Kidney tubule cell (primary cell): Measurements from ENCODE around the gene RNF34.

Source experiments
- DNase-seq: peaks from one replicate; pipeline ENCODE4 v3.0.0-alpha.2; 2018; ENCODE audit warnings: low spot score

Gene RNF34

DNA sequence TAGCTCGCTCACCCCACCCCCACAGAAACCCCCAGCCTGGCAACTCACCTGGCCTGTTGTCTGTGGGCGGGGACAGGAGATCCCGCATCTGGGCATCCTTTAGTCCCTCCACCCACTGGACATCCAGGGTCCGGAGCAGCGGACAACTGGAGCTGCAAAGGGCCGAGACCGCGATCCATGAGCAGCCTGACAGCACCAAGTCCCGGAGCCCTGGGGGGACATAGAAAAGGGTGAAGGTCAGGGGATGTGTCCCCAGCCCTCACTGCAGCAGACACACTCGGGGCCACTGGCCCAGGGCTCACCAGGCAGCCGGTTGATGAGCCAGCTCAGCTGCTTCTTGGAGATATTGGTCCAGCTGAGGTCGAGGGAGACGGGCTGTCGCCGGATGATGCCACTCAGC, 40.9 kb downstream of the RNF34 start:
- no peak for DNase-seq

DNA sequence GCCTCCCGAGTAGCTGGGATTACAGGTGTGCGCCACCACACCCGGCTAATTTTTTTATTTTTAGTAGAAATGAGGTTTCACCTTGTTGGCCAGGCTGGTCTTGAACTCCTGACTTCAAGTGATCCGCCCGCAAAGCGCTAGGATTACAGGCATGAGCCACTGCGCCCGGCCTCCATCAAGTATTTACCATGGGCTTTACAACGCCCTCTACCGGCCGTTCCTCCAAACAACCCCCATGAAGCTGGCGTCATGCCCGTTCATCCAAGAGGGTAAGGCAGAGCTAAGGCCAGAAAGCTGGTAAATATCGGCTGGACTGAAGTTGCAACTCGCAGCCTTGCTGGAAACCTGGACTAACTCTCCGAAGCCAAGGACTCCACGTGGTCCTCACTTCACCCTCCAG, 41.6 kb downstream of the RNF34 start:
- DNase-seq: no peak

DNA sequence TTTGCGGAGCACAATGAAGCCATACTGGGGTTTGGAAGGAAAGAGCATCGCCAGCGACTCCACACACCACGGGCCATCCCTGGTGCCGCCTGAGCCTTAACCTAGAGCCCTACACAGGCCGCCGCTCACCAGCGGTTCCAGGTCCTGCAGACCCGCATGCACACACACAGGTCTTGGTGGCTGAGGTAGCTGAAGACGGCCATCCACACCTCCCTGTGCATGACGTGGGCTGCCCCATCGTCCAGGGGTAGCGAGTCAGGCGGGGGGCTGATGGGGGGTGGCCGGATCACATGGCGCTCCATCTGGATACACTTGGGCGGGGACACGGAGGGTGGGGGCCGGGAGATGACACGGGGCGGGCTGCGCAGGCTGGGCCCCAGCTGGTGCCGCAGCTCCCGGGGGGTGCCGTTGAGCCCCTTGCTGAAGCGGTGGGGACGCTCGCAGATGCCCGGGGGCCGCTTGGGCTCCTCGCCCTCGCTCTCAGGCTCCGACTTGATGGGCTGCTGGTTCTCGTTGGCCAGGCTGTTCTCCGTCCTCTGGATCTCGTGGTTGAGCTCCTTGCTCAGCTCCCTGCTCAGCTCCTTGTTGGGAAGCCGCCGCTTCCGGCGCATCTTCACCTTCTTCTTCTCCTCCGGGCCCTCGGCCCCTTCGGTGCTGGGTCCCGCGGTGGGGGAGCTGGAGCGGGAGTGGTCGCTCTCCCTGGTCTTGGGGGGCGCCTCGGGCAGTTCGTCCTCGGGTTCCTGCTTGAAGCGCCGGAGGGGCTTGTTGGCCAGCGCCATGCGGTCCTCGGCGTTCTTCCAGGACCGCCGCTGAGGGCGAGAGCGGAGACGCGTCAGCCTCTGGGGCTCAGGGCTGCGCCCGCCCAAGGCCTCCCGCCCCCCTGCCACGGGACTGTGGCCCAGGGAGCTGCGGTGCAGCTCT, 42.4 kb downstream of the RNF34 start:
- DNase-seq: no peak

DNA sequence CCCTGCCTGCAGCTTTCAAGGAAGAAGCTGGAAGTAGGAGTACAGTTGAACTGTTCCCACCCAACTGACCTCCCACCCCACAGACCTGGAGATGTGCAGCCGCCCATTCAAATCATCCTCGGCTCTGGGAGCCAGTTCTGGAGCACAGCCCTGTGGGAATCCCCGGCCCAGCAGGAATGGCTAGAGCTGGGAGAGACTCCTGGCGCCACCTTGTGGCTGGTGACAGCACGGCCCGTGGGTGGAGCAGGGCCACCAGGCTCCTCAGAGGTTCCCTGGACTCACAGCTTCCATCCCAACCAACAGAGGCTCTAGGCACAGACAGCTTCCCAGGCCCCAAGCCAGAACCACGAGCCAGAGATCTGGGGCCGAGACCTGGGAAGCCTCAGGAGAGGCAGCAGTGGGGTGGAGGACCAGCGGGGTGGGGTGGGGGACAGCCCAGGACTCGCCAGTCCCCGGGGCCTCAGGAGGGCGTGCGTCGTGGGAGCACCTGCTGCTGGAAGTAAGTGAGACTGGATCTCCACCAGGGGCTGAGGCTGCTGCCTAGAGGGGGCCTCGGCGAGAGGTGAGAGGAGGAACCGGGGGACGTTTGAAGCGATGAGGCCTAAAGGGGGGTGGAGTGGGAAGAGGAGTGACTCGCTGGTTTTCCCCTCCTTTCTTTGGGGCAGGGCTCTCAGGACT, 43.4 kb downstream of the RNF34 start:
- peak; percentile 80 for DNase-seq

DNA sequence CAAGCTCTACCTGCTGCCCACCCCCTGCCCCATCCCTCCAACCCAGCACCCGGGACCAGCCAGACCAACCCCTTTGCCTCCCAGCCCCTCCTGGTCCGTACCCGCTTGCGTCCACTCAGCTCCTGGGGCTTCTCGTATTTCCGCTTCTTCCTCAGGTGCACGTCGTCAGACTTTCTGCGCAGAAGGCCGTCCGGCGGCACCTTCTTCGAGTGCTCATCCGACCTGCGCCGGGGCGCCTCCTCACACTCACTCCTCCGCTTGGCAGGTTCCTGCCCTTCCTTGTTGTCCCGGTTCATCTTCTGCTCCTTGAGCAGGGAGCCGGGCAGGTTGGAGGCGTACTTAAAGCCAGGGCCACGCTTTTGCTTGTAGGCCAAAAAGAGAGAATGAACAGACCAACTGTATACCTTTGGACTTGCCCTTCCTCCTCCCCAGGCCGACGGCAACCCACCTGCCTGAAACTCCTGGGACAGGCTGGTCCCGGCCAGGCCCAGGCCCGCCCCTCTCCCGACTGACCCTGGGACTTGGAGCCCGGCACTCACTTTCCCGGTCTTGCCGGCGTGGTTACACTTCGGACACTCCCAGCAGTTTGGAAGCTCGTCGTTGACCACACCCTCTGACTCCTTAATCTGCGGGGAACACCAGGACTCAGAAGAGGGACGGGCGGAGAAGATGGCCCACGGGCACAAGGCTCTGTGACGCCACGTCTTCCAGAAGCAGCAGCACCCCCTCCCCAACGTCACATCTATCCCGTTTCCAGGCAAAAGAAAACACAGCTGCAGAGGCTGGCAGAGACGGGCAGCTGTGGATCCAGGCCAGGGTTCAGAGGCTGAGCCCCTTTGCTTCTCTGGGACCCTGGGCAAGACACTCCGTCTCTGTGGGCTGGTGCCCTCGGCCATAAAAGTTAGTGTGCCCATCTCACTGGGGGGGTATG, 44.3 kb downstream of the RNF34 start:
- no peak for DNase-seq

DNA sequence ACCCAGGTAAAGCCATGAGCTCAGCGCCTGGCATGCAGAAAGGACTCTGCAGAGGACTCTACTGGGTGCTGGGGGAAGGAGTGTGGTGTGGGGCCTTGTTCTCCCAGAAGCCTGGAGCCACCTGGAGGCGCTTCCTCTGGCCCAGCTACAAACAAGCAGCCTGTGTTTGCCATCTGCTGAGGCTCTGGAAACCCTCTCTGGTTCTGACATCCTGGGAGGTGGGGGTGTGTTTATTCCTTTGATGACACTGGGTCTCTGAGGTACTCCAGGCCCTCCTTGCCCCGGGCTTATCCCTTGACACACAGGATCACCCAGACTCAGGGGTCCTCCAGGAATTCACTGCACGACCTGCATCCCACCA, 44.9 kb downstream of the RNF34 start:
- no peak for DNase-seq

DNA sequence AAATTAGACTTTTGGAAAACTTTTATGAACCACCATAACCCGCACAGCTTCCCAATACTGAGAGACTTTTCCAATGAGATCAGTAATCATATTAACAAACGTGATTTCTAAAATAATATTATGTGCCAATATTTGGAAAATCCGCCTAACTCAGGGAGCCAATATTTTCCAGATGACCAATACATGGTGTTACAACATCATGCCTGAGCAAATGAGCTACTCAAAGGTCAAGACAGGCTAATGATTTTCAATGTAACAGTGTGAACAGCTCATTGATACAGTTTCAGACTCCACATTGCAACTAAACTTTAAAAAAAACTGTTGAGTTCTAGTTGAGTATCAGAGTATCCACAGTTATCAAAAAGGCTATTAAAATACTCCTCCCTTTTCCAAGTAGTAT, 46.8 kb downstream of the RNF34 start:
- DNase-seq: no peak

DNA sequence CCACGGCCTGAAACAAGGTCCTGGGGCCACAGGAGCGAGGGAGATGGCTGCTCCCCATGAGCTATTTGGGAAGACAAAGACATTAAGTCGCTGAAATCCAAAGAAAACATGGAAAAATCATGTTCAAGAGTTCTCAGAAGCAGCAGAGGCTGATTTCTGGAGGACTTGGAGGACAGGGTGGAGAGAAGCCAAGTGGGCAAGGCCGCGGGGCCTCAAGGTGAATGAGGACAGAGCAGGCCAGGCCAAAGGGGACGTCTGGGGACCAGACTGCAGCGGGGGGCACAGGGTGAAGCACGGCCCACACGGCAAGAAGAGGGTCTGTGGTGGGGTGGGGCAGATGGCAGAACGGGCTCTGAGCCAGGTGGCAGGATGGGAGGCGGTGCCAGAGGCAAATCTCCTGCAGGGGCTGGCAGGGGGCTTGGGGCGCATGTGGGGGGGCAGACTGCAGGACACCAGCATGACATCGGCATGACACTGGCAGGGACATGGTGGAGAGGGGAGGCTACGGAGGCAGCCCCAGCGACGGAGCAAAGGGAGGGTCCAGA, 48.9 kb downstream of the RNF34 start:
- DNase-seq: no peak

DNA sequence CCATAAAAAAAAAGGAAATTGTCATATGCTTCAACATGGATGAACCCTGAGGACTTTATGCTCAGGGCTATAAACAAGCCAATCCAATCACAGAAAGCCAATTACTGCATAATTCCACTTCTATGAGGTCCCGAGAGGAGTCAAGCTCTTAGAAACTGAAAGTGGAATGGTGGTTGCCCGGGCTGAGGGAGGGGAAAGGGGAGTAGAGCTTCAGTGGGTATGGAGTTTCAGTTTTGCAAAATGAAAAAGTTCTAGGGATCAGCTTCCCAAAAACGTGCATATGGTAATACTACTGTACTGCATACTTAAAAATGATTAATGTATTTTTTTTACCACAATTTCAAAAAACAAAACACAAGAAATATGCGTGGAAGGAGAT, 52.0 kb downstream of the RNF34 start:
- no peak for DNase-seq

DNA sequence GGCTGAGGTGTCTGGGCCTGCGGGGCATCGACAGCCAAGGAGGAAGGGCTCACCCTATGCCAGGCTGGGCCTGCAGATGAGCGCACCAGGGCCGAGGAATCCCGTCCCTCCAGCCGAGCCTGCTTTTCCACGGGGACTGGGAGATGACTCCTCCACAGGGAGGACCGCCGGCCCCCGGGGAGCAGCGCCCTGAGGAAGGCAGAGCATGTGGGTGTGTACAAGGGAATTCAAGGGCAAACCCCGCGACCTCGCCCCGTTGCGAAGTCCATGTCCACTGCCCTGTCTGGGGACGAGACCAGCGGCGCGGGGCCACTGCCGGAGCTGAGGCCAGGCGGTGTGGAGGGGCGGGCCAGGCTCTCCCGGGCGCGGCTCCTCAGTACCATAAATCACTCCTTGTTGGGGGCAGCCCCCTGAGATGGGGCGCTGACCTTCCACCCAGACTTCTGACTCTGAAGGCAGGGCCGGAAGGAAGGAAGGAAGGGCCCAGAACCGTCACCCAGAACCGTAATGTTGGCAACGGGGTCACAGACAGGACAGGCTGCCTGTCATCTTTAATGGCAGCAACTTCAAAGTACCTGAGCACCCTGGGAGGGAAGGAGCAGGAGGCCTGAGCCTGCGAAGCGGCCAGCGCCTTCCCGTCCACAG, 52.5 kb downstream of the RNF34 start:
- DNase-seq: peak; percentile 24

DNA sequence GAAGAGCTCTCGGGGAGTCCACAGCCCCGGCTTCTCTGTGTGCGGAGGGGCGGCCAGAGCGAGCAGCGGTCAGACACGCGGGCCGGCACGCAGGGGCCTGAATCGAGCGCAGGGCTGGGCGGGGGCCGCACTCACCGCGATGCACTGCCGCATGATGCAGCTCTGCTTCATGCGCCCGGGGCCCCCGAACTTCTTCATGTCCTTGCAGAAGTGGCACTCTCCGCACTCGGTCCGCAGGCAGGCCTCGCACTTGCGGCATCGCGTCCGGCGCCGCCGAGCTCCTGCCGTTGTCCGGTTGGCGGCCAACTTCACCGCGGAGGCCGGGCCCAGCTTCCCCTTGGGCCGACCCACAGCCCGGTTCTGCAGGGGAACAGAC, 53.1 kb downstream of the RNF34 start:
- DNase-seq: no peak

DNA sequence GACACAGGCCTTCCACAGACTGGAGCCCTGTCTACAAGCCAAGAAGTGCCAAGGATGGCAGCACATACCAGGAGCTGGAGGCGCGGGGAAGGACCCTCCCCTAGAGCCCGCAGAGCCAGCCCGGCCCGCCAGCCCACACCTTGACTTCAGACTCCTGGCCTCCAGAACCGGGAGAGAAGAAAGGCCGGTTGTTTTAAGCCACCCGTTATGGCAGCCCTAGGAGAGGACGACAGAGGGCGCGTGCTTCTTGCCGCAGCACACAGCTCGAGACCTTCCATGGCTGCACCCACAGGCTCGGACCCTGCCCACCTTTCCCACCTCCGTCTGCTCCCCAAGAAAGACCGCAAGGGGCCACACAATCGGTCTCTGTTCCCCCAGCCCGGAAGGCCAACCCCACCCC, 53.7 kb downstream of the RNF34 start:
- DNase-seq: no peak

DNA sequence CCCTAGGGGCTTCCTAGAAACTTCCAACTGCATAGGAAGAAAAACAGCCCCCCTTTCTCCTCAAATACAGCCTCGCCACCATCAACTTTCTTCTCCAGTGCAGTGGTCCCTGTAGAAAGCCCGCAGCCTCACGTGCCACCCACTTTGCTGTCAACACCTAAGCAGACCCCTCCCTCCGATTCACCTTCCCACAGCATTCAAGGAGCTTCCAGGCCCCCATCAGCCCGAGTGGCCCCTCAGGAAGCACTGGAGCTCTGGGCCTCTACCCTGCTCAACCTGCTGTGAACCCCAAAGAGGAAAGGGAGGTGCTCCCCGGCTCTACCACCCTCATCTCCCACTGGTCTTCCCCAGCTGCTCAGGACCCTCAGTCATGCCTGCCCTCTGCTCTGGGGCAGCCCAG, 55.0 kb downstream of the RNF34 start:
- no peak for DNase-seq

DNA sequence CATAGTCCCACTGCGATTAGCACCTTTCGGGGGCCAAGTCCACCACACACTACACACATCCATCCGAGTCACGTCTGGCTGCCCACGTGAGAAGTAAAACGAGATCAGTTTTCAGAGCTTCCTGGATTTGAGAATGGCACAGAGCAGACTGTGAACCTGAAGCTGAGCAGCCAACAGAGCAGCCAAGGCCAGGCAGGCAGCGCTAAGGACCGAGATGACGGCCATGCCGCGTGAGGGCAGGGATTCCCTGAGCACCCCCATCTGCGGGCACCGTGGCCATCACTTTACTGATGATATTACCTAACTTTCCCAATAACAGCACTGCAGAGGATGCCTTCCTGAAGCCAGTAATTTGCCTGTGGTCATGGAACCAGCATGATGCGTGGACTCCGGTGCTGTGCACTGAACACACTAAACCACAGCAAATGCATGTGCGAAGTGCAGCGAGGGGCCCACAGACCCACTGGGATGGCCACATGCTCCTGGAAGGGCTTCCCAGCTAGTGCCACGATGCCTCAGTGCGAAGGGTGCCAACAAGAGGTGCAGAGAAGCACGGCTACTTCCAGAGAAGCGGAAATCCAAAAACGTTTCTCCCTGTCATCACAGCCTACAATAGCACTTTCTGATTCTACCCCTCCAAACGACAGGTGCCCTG, 56.0 kb downstream of the RNF34 start:
- no peak for DNase-seq

DNA sequence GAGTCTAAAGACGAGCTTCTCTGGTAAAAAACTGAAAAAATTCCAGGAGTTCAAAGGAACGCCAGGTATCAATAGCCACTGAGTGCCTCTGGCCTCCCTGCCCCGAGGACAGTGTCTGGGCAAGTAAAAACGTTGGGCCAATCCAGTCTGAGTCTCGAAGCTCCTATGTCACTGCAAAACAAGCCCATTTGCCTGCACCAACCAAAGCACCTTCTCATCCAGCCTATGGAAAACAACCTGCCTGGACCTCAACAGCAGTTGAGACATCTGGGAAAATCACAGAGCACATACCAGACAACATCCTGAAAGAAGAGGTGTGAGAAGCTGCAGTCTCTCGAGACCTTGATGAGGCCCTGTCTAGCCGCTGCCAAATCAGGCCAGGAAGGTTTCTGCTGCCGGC, 56.6 kb downstream of the RNF34 start:
- no peak for DNase-seq

DNA sequence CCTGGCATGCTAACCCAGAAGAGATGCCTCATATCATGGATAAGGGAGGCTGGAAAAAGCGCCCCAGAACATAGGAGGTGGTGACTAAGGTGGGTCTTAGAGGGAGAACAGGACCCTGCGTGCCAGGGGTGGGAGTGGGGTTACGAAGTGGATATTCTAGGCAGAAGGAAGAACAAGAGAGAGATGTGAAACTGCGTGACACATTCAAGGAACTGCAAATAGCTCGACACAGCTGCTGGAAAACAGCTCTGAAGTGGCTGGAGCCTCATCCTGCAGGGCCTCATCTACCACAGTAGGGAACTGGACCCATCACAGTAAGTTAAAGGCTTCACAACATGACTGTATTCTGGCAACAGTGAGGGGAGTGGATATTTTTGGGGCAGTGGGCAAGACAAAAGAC, 61.1 kb downstream of the RNF34 start:
- no peak for DNase-seq

DNA sequence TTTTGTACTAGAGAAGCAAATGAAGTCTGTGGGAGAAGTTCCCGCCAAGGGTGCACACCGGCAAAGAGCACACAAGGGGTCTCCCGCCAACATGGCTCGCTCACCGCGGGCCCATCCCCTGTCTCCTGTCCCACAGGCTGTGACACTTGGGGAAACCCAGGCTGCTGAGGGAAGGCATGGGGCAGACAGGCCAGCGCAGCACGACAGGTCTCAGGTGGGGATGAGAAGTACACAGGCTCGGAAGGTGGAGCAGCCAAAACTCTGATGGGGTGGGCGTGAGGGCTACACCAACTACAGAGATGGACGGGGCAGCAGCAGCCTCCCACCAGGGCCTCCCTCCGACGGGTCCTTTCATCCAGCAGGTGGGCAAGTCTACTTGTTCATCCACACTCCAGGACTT, 64.4 kb downstream of the RNF34 start:
- DNase-seq: no peak

DNA sequence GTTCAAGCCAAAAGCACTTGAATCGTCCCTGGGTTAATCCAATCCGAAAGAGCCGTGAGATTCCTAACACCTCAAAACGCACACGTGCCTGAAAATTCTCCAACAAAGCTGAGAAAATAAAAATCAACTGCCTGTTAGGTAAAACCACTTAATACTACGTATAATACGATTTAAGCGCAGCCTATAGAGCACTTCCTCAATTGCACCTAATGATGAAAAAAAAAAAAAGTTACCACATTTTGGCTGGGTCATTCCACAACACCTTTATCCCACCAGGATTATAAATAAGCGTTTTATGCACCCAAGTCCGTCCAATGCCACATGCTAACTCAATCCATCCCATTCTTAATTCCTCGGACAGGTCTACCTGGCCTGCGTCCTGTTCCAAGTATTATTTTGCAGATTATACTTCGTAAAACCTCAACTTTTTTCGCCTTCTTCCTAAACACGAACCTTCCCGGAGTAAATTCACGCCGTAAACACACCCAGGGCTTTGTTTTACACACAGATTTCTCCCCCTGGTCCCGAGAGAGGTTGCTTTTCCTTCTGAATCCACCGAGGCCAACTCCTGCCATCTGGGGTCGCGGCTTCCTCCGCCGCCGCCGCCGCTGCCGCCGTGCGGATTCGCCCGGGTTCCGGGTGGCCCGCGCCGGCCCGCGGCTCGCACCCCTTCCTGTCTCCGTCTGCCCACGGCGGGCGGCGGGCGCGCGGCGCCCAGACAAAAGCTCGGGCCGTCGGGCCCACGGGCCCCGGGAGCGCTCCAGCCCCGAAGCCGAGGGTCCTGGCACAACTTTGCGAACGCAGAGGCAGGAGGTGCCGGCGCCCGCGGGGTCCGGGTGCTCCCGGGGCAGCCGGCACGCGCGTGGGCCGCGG, 66.2 kb downstream of the RNF34 start:
- DNase-seq: peak; percentile 49

DNA sequence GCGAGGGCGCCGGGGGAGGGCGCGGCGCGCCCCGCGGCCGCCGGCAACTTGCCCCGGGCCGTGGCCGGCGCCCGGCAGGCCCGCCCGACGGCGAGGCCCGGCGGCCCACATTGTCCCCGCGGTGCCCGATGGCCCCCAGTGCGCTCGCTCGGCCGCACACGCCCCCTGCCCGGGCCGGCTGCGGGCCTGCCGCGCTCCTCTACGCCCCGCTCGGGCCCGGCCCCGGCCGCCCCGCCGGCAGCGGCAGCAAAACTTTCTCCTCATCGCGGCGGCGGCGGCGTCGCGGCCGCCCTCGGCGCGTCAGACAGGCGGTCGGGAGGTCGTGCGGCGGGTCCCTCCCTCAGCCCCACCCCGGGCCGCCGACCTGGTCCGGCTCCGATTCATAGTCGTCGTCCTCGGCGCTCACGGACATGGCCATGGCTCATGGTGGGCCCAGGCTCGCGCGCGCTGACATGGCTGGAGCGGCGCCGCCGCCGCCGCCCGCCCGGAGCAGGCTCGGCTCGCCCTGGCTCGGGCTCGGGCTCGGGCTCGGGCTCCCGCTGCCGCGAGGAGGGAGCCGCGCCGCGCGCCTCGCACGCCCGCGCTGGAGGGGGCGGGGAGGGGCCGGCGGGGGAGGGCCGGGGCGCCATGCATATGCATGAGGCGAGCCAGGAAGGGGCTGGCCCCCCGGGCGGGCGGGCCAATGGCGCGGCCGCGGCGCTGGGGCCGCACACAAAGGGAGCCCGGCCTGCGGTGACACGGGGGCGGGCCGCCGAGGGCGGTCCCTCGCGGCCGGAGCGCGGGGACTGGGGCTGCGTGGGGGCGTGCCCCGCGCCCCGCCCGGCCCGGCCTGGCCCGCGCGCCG, 67.1 kb downstream of the RNF34 start:
- peak; percentile 95 for DNase-seq
